Raji (cell line): Measurements from ENCODE around the gene SRRM3.

Experiments
- POLR2A ChIP-seq: IDR thresholded peaks from 2 replicates; pipeline ENCODE4 v1.6.1; 2011; ENCODE audit warnings: low read depth, low read length, control low read depth; ENCODE audit not compliant: insufficient read depth

Gene SRRM3

GRCh38 chr7:76225951-76226350 lies 24.3 kb downstream of the SRRM3 start:
- no peak for TF ChIP-seq POLR2A

GRCh38 chr7:76230214-76230613 lies 28.5 kb downstream of the SRRM3 start:
- TF ChIP-seq POLR2A = no peak

GRCh38 chr7:76231071-76231470 lies 29.4 kb downstream of the SRRM3 start:
- TF ChIP-seq POLR2A = no peak

DNA sequence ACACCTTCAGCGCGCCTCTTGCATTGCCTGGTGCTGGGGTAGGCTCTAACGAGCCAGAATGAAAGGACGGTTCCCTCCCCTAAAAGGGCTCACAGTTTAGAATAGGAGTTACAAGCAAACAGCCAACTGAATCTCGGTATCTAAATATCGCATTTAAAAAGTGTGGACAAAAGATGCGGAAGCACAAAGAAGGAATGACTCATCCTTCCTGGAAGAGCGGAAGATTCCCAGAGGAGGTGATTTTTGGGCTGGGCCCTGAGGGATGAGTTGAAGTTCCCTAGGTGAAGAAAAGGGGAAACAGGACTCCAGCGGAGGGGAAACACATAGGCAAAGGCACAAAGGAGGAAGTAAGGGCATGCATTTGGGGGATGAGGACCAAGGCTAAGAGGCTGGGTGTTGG lies 29.9 kb downstream of the SRRM3 start:
- TF ChIP-seq POLR2A = no peak

- TF ChIP-seq POLR2A = no peak
These were observed 31.0 kb downstream of the SRRM3 start for GRCh38 chr7:76232698-76233097.

DNA sequence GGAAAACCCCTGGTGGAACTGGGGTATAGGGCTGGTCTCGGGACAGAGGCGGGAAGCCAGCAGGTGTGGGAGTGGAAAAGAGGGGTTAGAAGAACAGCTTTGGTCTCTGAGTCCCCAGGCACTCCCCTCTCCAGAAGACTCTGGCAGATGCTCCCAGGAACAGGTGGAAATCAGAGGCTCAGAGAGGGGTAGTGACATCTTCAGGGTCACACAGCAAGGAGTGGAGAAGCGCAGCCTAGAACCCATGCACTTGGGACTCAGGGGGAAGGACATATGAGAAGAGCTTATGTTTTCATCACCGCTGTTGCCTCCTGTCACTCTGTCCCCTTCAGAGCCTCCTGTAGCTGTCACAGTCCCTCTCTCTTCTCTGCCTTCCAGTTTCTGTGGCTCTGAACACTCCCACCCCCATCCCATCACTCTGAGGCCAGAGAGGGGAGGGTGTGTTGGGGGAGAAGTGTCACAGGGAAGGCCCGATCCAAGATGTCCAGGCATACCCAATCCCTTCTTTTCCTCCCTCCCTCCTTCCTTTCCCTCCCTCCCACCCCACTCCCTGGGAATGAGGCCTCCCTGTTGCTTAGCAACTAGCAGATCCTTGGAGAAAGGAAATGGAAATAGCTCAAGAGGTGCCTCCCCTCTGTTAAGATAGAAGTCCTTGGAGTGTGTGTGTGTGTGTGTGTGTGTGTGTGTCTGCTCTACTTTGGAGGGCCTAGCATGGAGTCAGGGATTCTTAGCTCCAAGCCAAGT lies 32.0 kb downstream of the SRRM3 start:
- no peak for TF ChIP-seq POLR2A

GRCh38 chr7:76234282-76234584 lies 32.5 kb downstream of the SRRM3 start:
- TF ChIP-seq POLR2A = no peak

- no peak for TF ChIP-seq POLR2A
These were observed 33.3 kb downstream of the SRRM3 start for GRCh38 chr7:76234931-76235441.

GRCh38 chr7:76236224-76236623 lies 34.5 kb downstream of the SRRM3 start:
- no peak for TF ChIP-seq POLR2A

DNA sequence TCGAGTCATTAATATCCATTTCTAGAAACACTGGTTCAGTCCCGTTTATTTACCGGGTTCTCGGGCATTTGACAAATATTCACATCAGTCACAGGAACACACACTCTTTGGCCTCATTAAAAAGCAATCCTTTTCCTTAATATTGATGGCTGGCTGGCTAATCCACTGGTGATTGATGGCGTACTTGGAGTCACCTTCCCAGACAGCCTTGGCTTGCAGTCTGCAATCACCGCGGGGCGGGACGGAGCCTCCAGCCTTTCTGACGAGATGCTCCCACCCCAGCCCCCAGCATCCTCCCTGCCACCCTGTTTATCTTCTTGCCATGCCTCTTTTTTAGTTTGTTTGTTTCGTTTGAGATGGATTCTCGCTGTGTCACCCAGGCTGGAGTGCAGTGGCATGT lies 36.6 kb downstream of the SRRM3 start:
- no peak for TF ChIP-seq POLR2A

DNA sequence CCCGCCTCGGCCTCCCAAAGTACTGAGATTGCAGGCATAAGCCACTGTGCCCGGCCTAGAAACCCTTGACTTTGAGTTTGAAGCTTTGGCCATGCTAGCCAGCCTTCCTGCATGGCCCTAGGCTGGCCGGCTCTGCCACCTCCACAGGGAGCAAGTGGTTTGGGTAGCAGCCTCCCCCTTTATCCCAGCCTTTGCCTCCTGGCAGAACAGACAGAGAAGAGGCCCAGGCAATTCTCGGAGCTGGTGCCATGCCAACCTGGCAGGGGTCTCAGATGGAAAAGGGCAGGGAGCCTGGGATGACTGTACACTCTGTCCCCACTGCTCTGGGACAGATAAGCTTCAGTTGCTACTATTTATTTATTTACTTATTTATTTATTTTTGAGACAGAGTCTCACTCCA lies 39.4 kb downstream of the SRRM3 start:
- TF ChIP-seq POLR2A = no peak

- TF ChIP-seq POLR2A = no peak
These were observed 43.2 kb downstream of the SRRM3 start for GRCh38 chr7:76244781-76245391.

GRCh38 chr7:76246804-76247389 lies 45.2 kb downstream of the SRRM3 start:
- no peak for TF ChIP-seq POLR2A

GRCh38 chr7:76247938-76248337 lies 46.2 kb downstream of the SRRM3 start:
- TF ChIP-seq POLR2A = no peak

- no peak for TF ChIP-seq POLR2A
These were observed 50.3 kb downstream of the SRRM3 start for GRCh38 chr7:76252021-76252420.

GRCh38 chr7:76254781-76255180 lies 53.1 kb downstream of the SRRM3 start:
- TF ChIP-seq POLR2A = no peak
